Tibial artery (tissue), 4 donors: ENCODE data around the gene SPRN.

Experiments used
- DNase-seq, 2 donors: peaks; one replicate each; pipeline ENCODE4 v3.0.0-alpha.2; 2019
- H3K27ac ChIP-seq, 2 donors: fragments of 200-600 bp; sonication (generic) in 1 of 2; 1 replicate in 1 of 2; 2 replicates in 1 of 2; pipeline ENCODE4 v1.5.1; 2018 to 2019; ENCODE audit warnings: mild to moderate bottlenecking in 1 of 2
- H3K27me3 ChIP-seq, 2 donors: fragments of 200-600 bp; sonication (generic) in 1 of 2; one replicate each; pipeline versions ENCODE4 v1.5.1 to v1.6.0; 2016 to 2019
- H3K36me3 ChIP-seq, 3 donors: fragments of 200-600 bp; sonication (generic) in 2 of 3; one replicate each; pipeline ENCODE4 v1.5.1; 2016 to 2019; ENCODE audit warnings: mild to moderate bottlenecking in 2 of 3
- H3K4me1 ChIP-seq, 4 donors: fragments of 200-600 bp; sonication (generic) in 2 of 4; 1 replicate in 3 of 4; 2 replicates in 1 of 4; pipeline ENCODE4 v1.5.1; 2016 to 2019
- H3K4me3 ChIP-seq, 2 donors: fragments of 200-600 bp; sonication (generic) in 1 of 2; 1 replicate in 1 of 2; 2 replicates in 1 of 2; pipeline ENCODE4 v1.5.1; 2018 to 2019; ENCODE audit warnings: mild to moderate bottlenecking in 2 of 2
- H3K9me3 ChIP-seq, 3 donors: fragments of 200-600 bp; sonication (generic) in 1 of 3; one replicate each; pipeline ENCODE4 v1.5.1; 2016 to 2019
- intact Hi-C: fragments of 100-400 bp; cut with DNase I; formaldehyde crosslinking; loops from one replicate; pipeline ENCODE4 v1.15.0; 2023; ENCODE audit warnings: low total_unique reads
- TF ChIP-seq, protein P1 (sequence below), 2 experiments: fragments of 200-600 bp in 1 of 2; fragments of 450-650 bp in 1 of 2; IDR thresholded peaks; one replicate each; pipeline ENCODE4 v1.5.1; 2017 to 2019; ENCODE audit warnings: antibody characterized with exemption in 2 of 2, mild to moderate bottlenecking in 1 of 2, moderate library complexity in 1 of 2

Gene SPRN

DNA sequence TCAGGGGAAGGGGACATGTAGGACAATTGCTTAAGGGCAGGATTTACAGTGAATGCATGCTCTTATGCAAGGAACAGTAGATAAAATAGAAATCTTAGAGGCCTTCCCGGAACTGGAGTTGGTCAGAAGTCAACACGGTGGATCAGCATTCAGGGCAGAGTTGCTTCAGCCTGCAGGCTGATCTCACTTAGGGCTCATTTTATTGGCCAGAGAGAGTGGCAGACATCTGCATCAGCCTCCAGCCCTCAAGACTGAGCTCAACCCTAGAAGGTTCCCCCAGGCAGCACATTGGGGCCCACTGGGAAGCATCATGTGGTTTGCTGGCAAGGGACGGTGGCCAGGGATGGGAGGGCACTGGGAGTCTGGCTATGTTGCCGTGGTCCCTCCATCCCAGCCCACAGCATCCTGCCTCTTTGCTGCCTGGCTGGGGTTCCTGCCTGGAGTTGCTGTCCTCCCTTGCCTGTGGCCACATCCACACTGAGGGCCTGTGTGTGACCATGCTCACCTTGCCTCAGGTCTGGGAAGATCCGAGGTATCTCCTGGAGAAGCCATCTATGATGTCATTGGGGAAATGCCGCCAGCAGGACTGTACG is 42.4 kb upstream of the SPRN start:
- H3K27ac ChIP-seq = no peak overlapping the region
- peak in 1 of 2 donors; percentile 37 for DNase-seq
- H3K27me3 ChIP-seq = no peaks in the 10 kb centered on the region
- no peak overlapping the region for H3K4me3 ChIP-seq
- H3K9me3 ChIP-seq = no peaks in the 10 kb centered on the region
- H3K36me3 ChIP-seq = peaks cover 17 to 27% (median 17%) of the 10 kb centered on the region in 3 donors
- intact Hi-C loops = no loop called here
- no peaks in the 10 kb centered on the region for H3K4me1 ChIP-seq
- TF ChIP-seq, protein P1, sequence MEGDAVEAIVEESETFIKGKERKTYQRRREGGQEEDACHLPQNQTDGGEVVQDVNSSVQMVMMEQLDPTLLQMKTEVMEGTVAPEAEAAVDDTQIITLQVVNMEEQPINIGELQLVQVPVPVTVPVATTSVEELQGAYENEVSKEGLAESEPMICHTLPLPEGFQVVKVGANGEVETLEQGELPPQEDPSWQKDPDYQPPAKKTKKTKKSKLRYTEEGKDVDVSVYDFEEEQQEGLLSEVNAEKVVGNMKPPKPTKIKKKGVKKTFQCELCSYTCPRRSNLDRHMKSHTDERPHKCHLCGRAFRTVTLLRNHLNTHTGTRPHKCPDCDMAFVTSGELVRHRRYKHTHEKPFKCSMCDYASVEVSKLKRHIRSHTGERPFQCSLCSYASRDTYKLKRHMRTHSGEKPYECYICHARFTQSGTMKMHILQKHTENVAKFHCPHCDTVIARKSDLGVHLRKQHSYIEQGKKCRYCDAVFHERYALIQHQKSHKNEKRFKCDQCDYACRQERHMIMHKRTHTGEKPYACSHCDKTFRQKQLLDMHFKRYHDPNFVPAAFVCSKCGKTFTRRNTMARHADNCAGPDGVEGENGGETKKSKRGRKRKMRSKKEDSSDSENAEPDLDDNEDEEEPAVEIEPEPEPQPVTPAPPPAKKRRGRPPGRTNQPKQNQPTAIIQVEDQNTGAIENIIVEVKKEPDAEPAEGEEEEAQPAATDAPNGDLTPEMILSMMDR (IDR thresholded peaks at IDR 0.05) = no peak

DNA sequence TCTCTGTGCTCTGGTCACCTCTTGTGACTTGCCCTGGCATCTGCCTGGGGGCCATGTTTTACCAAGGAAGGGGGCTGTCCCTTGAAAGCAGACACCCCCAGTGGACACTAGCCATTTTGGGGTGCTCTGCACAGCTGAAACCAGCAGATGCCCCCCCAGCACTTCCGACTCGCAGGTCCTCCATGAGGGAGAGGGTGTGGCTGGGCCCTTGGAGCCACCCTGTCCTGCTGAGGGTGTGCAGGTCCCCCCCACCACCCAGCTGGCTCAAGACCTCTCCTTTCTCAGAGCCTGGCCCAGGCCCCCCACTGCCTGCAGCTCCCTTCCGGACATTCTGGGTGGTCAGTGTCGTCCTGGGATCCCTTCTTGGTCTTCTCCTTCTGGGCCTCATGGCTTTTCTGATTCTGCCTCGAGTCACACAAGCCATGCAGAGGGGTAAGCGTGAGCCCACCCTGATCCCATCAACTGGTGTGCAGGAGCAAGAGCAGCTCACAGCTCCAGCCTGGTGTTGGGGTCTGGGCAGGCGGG is 41.6 kb upstream of the SPRN start:
- Histone ChIP-seq H3K4me1 (no peaks in the 10 kb centered on the region), H3K27me3 (no peaks in the 10 kb centered on the region), H3K9me3 (no peaks in the 10 kb centered on the region), H3K27ac (no peak overlapping the region), H3K36me3 (peaks cover 17 to 31% (median 17%) of the 10 kb centered on the region in 3 donors), H3K4me3 (no peak overlapping the region)
- TF ChIP-seq, protein P1 (IDR thresholded peaks at IDR 0.05) = no peak
- peak in 1 of 2 donors; percentile 50 for DNase-seq
- intact Hi-C loops = no loop called here

DNA sequence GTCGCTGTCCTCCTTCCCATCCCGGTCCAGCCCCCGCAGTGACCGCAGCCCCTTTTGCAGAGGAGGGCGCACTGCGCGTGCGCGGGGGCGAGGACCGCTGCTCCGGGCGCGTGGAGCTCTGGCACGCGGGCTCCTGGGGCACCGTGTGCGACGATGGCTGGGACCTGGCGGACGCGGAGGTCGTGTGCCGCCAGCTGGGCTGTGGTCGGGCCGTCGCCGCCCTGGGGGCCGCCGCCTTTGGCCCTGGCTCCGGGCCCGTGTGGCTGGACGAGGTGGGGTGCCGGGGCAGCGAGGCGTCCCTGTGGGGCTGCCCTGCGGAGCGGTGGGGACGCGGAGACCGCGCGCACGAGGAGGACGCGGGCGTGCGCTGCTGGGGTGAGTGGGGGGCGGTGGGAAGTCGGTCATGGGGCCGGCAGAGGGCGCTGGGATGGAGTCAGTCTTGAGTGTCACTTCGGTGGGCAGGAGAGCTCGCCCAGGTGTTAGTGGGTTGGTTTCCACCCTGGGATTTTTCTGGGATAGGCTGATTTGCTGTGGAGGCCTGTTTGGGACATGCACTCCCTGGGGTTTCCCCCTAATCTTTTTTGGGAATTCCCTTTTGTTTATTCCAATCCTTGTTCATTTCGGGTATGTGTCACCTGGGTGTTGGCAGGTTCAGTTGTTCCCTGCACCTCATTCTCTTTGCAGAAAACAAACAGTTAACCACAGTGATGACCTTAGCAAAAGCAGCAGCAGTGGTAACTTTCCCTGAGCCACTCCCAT is 40.9 kb upstream of the SPRN start:
- Histone ChIP-seq H3K27ac (no peak overlapping the region), H3K9me3 (no peaks in the 10 kb centered on the region), H3K4me3 (no peak overlapping the region), H3K27me3 (no peaks in the 10 kb centered on the region), H3K4me1 (no peaks in the 10 kb centered on the region), H3K36me3 (peaks cover 17 to 36% (median 17%) of the 10 kb centered on the region in 3 donors)
- TF ChIP-seq, protein P1 (IDR thresholded peaks at IDR 0.05) = no peak
- intact Hi-C loops = no loop called here
- DNase-seq = peak in 1 of 2 donors; percentile 55

DNA sequence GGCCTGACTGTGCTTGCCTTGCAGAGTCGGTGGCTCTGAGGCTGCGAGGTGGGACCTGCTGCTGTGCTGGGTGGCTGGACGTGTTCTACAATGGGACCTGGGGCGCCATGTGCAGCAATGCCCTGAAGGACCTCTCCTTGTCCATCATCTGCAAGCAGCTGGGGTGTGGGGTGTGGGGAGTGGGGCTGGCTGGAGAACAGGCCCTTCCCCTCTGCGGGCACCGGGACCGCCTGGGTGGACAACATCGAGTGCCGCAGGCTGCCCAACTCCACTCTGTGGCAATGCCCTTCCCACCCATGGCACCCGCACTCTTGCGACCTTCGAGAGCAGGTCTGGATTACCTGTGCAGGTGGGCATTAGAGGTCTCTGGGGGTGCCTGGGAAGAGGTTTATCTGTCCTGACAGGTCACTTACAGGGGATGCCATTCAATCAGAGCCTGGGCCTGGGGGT is 40.2 kb upstream of the SPRN start:
- Histone ChIP-seq H3K36me3 (peaks cover 17 to 36% (median 17%) of the 10 kb centered on the region in 3 donors), H3K9me3 (no peaks in the 10 kb centered on the region), H3K27me3 (no peaks in the 10 kb centered on the region), H3K27ac (no peak overlapping the region), H3K4me3 (no peak overlapping the region), H3K4me1 (no peaks in the 10 kb centered on the region)
- intact Hi-C loops = no loop called here
- peak in 1 of 2 donors; percentile 43 for DNase-seq
- TF ChIP-seq, protein P1 (IDR thresholded peaks at IDR 0.05) = no peak

DNA sequence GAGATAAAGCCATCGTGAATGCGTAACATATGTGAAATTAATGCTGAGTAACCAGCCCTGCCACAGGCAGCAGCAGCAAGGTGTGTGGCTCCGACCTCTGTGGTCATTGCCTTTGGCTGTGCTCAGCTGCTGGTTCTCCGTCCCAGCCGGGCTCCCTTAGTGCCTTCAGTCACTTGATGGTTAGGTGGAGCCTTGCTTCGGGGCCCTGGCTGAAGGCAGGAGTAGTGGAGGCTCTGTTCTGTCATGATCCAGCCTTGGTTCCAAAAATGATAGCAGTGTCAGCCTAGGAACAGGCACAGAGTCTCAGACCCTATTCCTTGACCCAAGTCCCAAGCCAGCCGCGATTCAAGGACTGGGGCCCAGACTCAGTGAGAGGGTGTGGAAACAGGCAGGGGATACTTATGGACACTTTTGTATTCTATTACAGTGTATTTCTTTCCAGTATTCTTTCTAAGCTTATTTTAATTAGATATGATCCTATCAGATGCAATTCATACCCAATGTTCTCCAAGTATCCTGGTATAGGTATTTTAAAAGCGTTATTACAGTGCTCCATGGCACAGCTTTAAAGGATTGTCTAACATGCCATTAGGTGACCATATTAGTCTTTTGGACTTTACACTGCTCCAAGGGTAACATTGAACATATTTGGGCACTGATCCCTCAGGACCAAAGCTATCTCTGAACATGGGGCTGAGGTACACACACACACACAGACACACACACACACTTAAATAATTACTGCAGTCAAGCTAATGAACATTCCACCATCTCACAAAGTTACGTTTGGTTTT is 38.3 kb upstream of the SPRN start:
- peak in 1 of 2 donors; percentile 44 for DNase-seq
- Histone ChIP-seq H3K4me1 (no peaks in the 10 kb centered on the region), H3K27ac (no peak overlapping the region), H3K36me3 (peaks cover 10 to 44% (median 11%) of the 10 kb centered on the region in 3 donors), H3K4me3 (no peak overlapping the region), H3K27me3 (no peaks in the 10 kb centered on the region), H3K9me3 (no peaks in the 10 kb centered on the region)
- intact Hi-C loops = no loop called here
- TF ChIP-seq, protein P1 (IDR thresholded peaks at IDR 0.05) = no peak
